ENCODE results near the gene GABRD.
"Not testable (repeated sequence)": the region's sequence is repeated elsewhere in the genome, so short reads cannot be mapped to it uniquely, and the experiment has no call there.

GABRD gene, protein sequence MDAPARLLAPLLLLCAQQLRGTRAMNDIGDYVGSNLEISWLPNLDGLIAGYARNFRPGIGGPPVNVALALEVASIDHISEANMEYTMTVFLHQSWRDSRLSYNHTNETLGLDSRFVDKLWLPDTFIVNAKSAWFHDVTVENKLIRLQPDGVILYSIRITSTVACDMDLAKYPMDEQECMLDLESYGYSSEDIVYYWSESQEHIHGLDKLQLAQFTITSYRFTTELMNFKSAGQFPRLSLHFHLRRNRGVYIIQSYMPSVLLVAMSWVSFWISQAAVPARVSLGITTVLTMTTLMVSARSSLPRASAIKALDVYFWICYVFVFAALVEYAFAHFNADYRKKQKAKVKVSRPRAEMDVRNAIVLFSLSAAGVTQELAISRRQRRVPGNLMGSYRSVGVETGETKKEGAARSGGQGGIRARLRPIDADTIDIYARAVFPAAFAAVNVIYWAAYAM

GRCh38 chr1:2019172-2019543 is at the start of gene GABRD:
GABRD (plus strand) TSS chr1:2019345; CDS start chr1:2019424, 79 bp downstream.
- no peak for DNase-seq

- no peak for DNase-seq
These were observed 49.6 kb upstream of the GABRD start for GRCh38 chr1:1969505-1969900.

DNA sequence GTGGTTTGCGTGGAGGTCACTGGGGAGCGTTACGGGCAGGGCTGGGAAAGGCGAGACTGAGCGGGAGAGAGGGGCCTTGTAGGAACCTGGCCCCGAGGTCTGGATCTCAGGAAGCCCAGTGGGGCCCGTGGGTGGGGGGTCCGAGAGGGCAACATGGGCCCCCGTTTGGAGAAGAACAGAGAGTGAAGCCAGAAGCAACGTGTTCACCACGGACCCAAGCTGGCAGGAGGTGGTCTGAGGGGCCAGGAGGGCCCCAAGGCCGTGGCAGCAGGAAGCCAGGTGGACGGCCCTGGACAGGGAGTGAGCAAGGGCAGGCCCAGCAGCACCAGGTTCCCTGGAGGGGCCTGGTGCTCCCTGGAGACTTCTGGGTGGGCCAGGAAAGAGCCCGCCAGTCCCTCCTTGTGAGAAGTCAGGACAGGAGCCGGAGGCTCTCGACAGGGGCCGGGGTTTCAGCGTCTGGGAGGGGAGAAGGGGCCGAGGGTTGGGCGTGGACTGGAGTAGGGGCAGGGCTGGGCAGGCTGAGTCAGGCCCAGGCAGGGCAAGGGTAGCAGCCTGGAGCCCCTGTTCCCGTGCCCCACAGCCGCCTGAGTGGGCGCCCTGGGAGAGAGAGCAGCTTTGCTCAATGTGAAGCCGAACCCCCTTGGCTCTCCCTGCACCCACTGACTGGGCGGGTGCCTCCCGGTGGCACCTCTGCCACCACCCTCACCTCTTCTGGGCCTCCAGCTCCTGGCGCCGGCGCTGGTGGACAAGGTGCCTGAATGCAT is 49.0 kb upstream of the GABRD start:
- DNase-seq: no peak

GRCh38 chr1:1971017-1971416 is 48.1 kb upstream of the GABRD start:
- DNase-seq: no peak

DNA sequence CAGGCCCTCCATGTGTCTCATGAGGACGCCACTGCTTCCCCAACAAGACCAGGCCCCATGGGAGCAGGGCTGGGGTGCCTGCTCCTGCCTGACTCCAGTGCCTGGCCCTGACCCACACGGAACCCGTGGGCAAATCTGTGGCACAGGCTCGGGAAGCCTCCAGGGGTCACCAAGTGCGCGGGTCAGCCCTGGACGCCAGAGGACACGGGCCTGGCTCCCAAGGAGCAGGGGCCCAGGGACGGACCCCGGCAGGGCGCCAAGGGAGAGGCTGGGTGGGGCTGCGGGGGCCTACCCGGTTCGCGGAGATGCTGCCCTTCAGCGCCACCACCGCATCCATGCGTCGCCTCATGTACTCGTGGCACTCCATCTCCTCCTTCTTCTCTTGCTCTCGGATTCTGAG is 47.5 kb upstream of the GABRD start:
- DNase-seq: no peak

DNA sequence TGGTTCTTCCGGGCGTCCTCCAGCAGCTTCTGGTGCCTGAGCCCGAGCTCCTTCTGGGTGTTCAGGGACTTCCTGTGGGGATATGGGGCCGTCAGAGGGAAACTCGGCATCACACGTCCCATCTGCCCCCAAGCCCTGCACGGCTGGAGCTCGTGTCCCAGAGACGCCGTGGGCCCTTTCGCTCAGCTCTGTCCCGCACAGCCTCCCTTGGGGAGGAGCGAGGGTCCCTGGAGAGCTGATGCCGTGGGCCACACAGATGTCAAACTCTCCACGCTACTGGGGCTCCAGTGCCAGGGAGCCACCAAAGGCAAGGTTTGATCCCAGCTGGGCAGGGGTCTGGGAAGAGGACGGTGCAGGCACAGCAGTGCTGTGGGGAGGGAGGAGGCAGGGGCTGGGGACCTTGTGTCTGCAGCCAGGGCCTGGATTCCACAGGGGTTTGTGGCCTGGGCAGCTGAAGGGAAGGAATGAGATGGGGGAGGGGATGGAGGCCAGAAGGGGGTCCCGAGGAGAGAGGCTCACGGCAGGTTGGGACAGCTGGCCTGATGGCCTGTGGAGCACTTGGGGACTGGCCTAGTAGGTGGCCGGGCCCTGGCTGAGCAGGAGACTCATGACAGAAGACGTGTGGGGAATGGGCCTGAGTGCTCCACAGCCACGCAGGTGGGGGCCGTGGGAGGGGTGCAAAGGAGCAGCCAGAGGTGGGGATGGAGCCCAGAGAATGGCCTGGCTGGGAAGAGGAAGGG is 46.0 kb upstream of the GABRD start:
- DNase-seq: no peak

DNA sequence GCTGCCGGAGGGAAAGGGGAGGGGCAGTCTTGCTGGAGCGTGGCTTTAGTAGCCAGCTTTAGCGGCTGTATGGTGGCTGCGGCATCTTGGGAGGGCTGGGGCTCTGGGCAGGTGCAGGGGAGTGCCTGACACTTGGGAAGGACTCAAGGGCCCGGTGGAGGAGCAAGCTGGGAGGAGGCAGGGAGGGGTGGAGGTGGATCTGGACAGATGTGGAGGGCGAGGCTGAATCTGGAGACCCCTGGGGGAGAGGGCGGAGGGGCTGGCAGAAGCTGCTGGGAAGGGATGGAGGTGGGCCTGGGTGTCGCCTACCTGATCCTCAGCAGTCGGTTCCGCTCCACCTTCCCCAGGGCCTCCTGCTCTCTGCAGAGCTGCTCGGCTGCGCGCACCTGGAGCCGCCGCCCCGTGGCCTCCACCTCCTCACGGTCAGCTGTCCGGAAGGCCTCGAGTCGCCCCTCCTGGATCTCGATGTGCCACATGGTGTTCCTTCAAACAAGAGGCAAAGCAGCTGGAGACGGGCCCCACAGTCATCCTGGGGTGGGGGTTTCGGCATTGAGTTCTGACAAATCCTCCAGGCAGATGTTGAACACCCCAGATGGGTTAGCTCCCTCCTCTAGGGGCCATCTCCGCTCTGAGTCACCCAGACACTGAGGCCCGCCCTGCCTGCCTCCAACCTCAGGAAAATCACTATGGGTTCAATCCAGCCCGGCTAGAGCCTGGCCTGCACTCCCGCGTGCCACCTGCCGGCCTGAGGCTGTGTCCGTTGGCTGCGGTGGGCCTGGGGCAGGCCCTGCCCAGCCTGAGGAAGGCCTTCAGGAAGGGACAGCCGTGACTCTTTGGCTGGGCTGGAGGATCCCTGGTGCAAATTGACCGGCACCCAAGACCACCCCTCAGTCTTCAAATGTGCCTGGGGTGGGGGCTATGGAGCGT is 45.2 kb upstream of the GABRD start:
- DNase-seq: no peak

GRCh38 chr1:1974834-1975233 is 44.3 kb upstream of the GABRD start:
- no peak for DNase-seq

GRCh38 chr1:1975535-1975934 is 43.6 kb upstream of the GABRD start:
- no peak for DNase-seq

- DNase-seq: no peak
These were observed 43.1 kb upstream of the GABRD start for GRCh38 chr1:1976031-1976430.

DNA sequence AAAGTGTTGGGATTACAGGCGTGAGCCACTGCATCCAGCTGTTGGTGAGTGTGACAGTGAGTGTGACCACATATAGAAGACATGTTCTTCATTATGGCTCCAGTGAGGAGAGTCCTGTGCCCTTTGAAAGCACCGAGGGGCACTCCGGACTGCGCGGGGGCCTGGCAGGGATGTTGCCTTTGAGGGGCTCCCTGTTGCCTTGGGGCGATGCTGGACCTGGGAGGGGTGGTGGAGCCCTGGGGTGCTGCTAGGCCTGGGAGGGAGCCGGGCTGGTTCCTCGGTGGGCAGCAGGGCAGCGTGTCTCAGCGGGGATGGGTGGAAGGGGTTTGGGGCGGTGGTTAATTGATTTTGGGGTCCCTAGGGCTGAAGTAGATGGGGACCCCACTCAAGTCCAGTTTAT is 41.0 kb upstream of the GABRD start:
- no peak for DNase-seq

DNA sequence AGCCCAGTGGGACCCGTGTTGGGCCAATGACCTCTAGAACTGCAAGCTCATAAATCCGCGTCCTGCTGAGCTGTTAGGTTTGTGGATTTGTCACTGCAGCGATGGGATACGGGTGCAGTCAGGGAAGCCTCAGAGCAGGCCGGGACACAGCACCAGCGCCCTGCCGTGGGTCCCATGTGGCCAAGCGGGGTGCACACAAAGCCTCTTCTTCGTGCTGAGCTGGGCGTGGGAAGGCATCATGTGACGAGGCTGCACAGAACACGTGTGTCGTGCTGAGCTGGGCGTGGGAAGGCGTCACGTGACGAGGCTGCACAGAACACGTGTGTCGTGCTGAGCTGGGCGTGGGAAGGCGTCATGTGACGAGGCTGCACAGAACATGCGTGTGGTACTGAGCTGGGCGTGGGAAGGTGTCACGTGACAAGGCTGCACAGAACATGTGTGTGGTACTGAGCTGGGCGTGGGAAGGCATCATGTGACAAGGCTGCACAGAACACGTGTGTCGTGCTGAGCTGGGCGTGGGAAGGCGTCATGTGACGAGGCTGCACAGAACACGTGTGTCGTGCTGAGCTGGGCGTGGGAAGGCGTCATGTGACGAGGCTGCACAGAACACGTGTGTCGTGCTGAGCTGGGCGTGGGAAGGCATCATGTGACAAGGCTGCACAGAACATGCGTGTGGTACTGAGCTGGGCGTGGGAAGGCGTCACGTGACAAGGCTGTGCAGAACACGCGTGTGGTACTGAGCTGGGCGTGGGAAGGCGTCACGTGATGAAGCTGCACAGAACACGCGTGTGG is 40.3 kb upstream of the GABRD start:
- not testable (repeated sequence) for DNase-seq

DNA sequence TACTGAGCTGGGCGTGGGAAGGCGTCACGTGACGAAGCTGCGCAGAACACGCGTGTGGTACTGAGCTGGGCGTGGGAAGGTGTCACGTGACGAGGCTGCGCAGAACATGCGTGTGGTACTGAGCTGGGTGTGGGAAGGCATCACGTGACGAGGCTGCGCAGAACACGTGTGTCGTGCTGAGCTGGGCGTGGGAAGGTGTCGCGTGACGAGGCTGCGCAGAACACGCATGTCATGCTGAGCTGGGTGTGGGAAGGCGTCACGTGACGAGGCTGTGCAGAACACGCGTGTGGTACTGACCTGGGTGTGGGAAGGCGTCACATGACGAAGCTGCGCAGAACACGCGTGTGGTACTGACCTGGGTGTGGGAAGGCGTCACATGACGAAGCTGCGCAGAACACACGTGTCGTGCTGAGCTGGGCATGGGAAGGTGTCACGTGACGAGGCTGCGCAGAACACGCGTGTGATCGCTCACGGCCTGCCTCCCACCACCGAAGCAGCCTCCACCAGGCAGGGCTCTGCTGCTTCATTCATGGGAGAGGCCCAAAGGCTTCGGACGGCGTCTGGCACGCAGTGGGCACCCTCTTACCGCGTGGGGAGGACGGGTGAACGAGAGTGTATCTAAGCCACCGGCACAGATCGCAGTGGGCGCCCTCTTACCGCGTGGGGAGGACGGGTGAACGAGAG is 39.5 kb upstream of the GABRD start:
- no peak for DNase-seq

GRCh38 chr1:1980467-1981141 is 38.5 kb upstream of the GABRD start:
- no peak for DNase-seq

- no peak for DNase-seq
These were observed 38.0 kb upstream of the GABRD start for GRCh38 chr1:1981142-1981500.

DNA sequence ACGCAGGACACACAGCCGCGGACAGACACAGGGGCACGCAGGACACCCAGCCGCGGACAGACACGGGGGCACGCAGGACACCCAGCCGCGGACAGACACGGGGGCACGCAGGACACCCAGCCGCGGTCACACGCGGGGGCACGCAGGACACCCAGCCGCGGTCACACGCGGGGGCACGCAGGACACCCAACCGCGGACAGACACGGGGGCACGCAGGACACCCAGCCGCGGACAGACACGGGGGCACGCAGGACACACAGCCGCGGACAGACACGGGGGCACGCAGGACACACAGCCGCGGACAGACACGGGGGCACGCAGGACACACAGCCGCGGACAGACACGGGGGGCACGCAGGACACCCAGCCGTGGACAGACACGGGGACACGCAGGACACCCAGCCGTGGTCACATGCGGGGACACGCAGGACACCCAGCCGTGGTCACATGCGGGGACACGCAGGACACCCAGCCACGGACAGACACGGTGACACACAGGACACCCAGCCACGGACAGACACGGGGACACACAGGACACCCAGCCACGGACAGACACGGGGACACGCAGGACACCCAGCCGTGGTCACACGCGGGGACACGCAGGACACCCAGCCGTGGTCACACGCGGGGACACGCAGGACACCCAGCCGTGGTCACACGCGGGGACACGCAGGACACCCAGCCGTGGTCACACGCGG is 37.4 kb upstream of the GABRD start:
- not testable (repeated sequence) for DNase-seq

DNA sequence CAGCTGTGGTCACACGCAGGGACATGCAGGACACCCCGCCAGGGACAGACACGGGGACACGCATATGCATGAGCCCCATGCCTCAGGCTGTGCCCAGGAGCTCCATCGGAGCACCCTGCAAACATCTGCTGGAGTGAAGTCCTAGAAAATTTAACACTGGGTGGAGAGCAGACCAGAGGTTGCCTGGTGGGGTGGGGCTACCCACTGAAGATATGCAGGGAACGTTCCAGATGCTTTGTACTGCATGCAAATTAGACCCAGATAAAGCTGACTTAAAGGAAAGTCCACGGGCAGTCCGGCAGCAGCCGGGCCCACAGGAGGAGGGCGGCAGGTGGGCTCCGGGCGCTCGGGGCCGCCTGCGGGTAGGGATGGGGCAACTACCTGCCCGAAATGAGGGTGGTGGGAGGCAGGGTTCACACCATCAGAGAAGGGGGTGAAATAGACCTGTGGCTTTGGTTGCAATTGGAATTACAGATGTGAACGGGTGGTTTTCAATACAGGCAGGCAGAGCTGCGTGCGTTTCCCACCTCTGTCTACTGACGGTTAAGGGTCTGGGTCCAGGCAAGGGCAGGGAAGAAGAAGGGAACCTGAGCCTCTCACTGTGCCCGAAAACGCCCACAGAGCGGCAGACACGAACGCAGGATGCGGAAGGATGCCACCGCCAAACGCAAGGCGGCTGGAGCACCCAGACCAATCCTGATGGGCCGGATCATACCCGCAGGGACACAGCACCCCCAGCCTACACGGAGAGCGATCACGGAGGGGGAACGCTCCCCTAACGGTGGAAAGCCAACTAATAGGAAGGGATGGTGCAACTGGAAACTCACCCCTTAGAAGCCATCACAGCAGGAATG is 36.5 kb upstream of the GABRD start:
- DNase-seq: no peak

DNA sequence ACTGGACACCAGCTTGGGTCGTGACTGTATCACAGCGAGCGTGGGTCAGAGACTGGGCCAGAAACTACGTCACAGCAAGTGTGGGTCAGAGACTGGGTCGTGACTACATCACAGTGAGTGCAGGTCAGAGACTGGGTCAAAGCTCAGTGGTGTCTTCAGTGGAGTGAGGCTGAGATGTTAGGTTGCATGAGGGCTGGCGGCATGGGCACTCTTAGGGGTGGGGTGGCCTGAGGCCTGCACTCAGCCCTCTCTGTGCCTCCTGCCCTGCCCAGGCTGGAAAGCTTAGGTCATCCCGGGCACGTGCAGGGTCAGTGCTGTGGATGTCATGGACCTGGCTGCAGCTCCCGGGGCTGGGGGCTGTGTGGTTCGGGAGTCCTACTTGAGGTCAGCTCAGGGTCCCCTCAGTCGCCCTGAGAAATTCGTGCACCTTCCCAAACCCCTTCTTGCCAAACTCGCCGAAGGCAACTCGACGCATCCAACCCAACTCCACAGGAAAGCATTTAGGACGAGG is 34.5 kb upstream of the GABRD start:
- DNase-seq: no peak

Measured in CD4-positive, alpha-beta T cell treated with Interleukin-12 subunit alpha and Interleukin-12 subunit beta, for 1 hour (primary cell).